ENCODE results near the gene AQP7. TPM values are rescaled to one million over a fixed set of nuclear protein-coding genes. Genes with fewer than 3 reads are reported as not detected.

The AQP7 gene
- total RNA-seq, 1 experiment from 2014 or later = 0.35 TPM

- CTCF ChIA-PET = interaction anchor here (0.6 kb wide), 1 partner anchor 971 kb away, joined by 3 read pairs; no protein-coding TSS in a partner anchor
Measured at GRCh38 chr9:33350310-33350709, 52.1 kb downstream of the AQP7 start.

GRCh38 chr9:33349743-33350142 lies 52.6 kb downstream of the AQP7 start:
- no TSS peak for BruUV-seq (replicated peaks)
- intact Hi-C loops (cut with micrococcal nuclease; ENCODE audit: unreplicated experiment) = no loop called here
- Mint-ChIP-seq H3K36me3 (ENCODE audit: insufficient read depth, unreplicated experiment) (peaks cover 19% of the 10 kb centered on the region), H3K9me3 (ENCODE audit: low read depth, unreplicated experiment) (no peaks in the 10 kb centered on the region), H3K27me3 (ENCODE audit: unreplicated experiment) (no peaks in the 10 kb centered on the region), H3K4me1 (ENCODE audit: low read depth, unreplicated experiment) (peaks cover 4% of the 10 kb centered on the region), H3K27ac (ENCODE audit: unreplicated experiment) (no peak overlapping the region), H3K4me3 (ENCODE audit: low read depth, unreplicated experiment) (no peak overlapping the region)
- DNase-seq = no peak
- no peak for TF ChIP-seq CTCF (IDR thresholded peaks at IDR 0.05; ENCODE audit: unreplicated experiment)
- CTCF ChIA-PET = no interaction called here

More at GRCh38 chr9:33350310-33350709, 52.1 kb downstream of the AQP7 start:
- no peaks in the 10 kb centered on the region for H3K27me3 Mint-ChIP-seq (ENCODE audit: unreplicated experiment)
- no peak for TF ChIP-seq CTCF (IDR thresholded peaks at IDR 0.05; ENCODE audit: unreplicated experiment)
- BruUV-seq (replicated peaks) = no TSS peak
- no peaks in the 10 kb centered on the region for H3K9me3 Mint-ChIP-seq (ENCODE audit: low read depth, unreplicated experiment)
- no peak overlapping the region for H3K27ac Mint-ChIP-seq (ENCODE audit: unreplicated experiment)
- intact Hi-C loops (cut with micrococcal nuclease; ENCODE audit: unreplicated experiment) = no loop called here
- peaks cover 10% of the 10 kb centered on the region for H3K4me1 Mint-ChIP-seq (ENCODE audit: low read depth, unreplicated experiment)
- DNase-seq = no peak
- H3K4me3 Mint-ChIP-seq (ENCODE audit: low read depth, unreplicated experiment) = no peak overlapping the region
- H3K36me3 Mint-ChIP-seq (ENCODE audit: insufficient read depth, unreplicated experiment) = peaks cover 19% of the 10 kb centered on the region

- no peaks in the 10 kb centered on the region for H3K9me3 Mint-ChIP-seq (ENCODE audit: low read depth, unreplicated experiment)
- intact Hi-C loops (cut with micrococcal nuclease; ENCODE audit: unreplicated experiment) = no loop called here
- H3K27me3 Mint-ChIP-seq (ENCODE audit: unreplicated experiment) = no peaks in the 10 kb centered on the region
- BruUV-seq (replicated peaks) = no TSS peak
- DNase-seq = no peak
- CTCF ChIA-PET = no interaction called here
- H3K36me3 Mint-ChIP-seq (ENCODE audit: insufficient read depth, unreplicated experiment) = peaks cover 16% of the 10 kb centered on the region
- H3K4me1 Mint-ChIP-seq (ENCODE audit: low read depth, unreplicated experiment) = no peaks in the 10 kb centered on the region
- peak overlapping the region; percentile 9 for H3K27ac Mint-ChIP-seq (ENCODE audit: unreplicated experiment)
- no peak overlapping the region for H3K4me3 Mint-ChIP-seq (ENCODE audit: low read depth, unreplicated experiment)
- no peak for TF ChIP-seq CTCF (IDR thresholded peaks at IDR 0.05; ENCODE audit: unreplicated experiment)
Measured at GRCh38 chr9:33348998-33349397, 53.4 kb downstream of the AQP7 start.

- Mint-ChIP-seq H3K4me3 (ENCODE audit: low read depth, unreplicated experiment) (no peak overlapping the region), H3K27ac (ENCODE audit: unreplicated experiment) (no peak overlapping the region), H3K9me3 (ENCODE audit: low read depth, unreplicated experiment) (no peaks in the 10 kb centered on the region), H3K4me1 (ENCODE audit: low read depth, unreplicated experiment) (no peaks in the 10 kb centered on the region), H3K27me3 (ENCODE audit: unreplicated experiment) (no peaks in the 10 kb centered on the region), H3K36me3 (ENCODE audit: insufficient read depth, unreplicated experiment) (peaks cover 23% of the 10 kb centered on the region)
- DNase-seq = no peak
- intact Hi-C loops (cut with micrococcal nuclease; ENCODE audit: unreplicated experiment) = no loop called here
- BruUV-seq (replicated peaks) = no TSS peak
- CTCF ChIA-PET = no interaction called here
- no peak for TF ChIP-seq CTCF (IDR thresholded peaks at IDR 0.05; ENCODE audit: unreplicated experiment)
Measured at GRCh38 chr9:33346564-33346963, 55.8 kb downstream of the AQP7 start.
